C4-2B (cell line): ENCODE data around the gene IGFBP3.

Source experiments
- ZFX ChIP-seq: fragments of 450-650 bp; IDR thresholded peaks from 2 replicates; pipeline ENCODE4 v1.6.1; 2017
- TF ChIP-seq, protein P1 (sequence below): fragments of 450-650 bp; conservative IDR thresholded peaks from 2 replicates; pipeline ENCODE4 v1.5.1; 2017; ENCODE audit warnings: mild to moderate bottlenecking

DNA sequence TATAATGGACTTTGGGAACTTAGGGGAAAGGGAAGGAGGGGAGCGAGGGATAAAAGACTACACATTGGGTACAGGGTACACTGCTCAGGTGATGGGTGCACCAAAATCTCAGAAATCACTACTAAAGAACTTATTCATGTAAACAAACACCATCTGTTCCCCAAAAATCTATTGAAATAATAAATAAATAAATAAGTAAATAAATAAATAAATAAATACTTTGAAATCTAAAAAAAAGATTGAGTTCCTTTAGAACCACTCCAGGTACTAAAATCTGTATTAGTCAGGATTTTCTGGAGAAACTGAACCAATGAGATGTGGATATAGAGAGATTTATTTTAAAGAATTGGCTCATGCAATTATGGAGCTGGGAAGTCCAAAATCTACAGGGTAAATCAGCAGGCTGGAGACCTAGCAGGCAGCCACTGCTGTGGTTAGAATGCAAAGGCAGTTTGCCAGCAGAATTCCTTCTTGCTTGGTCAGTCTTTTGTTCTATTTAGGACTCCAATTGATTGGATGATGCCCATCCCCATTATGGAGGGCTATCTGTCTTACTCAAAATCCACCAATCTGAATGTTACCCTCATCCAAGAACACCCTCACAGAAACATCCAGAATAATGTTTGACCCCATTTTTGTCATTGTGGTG, 23.9 kb downstream of the IGFBP3 start:
- no peak for TF ChIP-seq ZFX
- TF ChIP-seq, protein P1, sequence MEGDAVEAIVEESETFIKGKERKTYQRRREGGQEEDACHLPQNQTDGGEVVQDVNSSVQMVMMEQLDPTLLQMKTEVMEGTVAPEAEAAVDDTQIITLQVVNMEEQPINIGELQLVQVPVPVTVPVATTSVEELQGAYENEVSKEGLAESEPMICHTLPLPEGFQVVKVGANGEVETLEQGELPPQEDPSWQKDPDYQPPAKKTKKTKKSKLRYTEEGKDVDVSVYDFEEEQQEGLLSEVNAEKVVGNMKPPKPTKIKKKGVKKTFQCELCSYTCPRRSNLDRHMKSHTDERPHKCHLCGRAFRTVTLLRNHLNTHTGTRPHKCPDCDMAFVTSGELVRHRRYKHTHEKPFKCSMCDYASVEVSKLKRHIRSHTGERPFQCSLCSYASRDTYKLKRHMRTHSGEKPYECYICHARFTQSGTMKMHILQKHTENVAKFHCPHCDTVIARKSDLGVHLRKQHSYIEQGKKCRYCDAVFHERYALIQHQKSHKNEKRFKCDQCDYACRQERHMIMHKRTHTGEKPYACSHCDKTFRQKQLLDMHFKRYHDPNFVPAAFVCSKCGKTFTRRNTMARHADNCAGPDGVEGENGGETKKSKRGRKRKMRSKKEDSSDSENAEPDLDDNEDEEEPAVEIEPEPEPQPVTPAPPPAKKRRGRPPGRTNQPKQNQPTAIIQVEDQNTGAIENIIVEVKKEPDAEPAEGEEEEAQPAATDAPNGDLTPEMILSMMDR: no peak
